ENCODE data around the gene BOLL.
"Not testable (repeated sequence)": the region's sequence is repeated elsewhere in the genome, so short reads cannot be mapped to it uniquely, and the experiment has no call there.

The BOLL gene

GRCh38 chr2:197795277-197795676 is 10.2 kb upstream of the BOLL start:
- no peak for DNase-seq

- DNase-seq, result no peak
These were observed 8.3 kb upstream of the BOLL start for GRCh38 chr2:197793456-197793855.

- DNase-seq, result peak; percentile 18
These were observed 1.1 kb upstream of the BOLL start for GRCh38 chr2:197786010-197786877.

- DNase-seq, result no peak
These were observed 3.0 kb downstream of the BOLL start for GRCh38 chr2:197782126-197782525.

- DNase-seq, result no peak
These were observed 5.9 kb downstream of the BOLL start for GRCh38 chr2:197779261-197779660.

- peak; percentile 17 for DNase-seq
These were observed 7.2 kb downstream of the BOLL start for GRCh38 chr2:197777823-197778407.

- DNase-seq, result no peak
These were observed 24.8 kb downstream of the BOLL start for GRCh38 chr2:197760293-197760657.

GRCh38 chr2:197759625-197760292 is 25.4 kb downstream of the BOLL start:
- DNase-seq, result no peak

GRCh38 chr2:197759013-197759412 is 26.1 kb downstream of the BOLL start:
- DNase-seq, result no peak

GRCh38 chr2:197740200-197740599 is 44.9 kb downstream of the BOLL start:
- DNase-seq, result no peak

GRCh38 chr2:197728555-197729544 is 56.3 kb downstream of the BOLL start:
- not testable (repeated sequence) for DNase-seq

- DNase-seq, result no peak
These were observed 58.1 kb downstream of the BOLL start for GRCh38 chr2:197727011-197727410.

GRCh38 chr2:197717863-197718262 is 67.3 kb downstream of the BOLL start:
- DNase-seq, result no peak

- no peak for DNase-seq
These were observed 71.8 kb downstream of the BOLL start for GRCh38 chr2:197713271-197713670.

- DNase-seq, result no peak
These were observed 73.5 kb downstream of the BOLL start for GRCh38 chr2:197711578-197711977.

- no peak for DNase-seq
These were observed 74.6 kb downstream of the BOLL start for GRCh38 chr2:197710424-197711042.

GRCh38 chr2:197709140-197709539 is 76.0 kb downstream of the BOLL start:
- not testable (repeated sequence) for DNase-seq

- no peak for DNase-seq
These were observed 76.8 kb downstream of the BOLL start for GRCh38 chr2:197708331-197708730.

- peak; percentile 11 for DNase-seq
These were observed 77.6 kb downstream of the BOLL start for GRCh38 chr2:197707316-197708213.

- DNase-seq, result no peak
These were observed 78.3 kb downstream of the BOLL start for GRCh38 chr2:197706839-197707207.
